GM12872 (cell line): ENCODE results near the gene MAPK8IP1.

Experiments used
- TF ChIP-seq, protein P1 (sequence below): IDR thresholded peaks from 3 replicates; pipeline ENCODE4 v1.5.1; 2011; ENCODE audit warnings: low read depth, mild to moderate bottlenecking, low read length, moderate library complexity; ENCODE audit not compliant: insufficient read depth

MAPK8IP1 gene

DNA sequence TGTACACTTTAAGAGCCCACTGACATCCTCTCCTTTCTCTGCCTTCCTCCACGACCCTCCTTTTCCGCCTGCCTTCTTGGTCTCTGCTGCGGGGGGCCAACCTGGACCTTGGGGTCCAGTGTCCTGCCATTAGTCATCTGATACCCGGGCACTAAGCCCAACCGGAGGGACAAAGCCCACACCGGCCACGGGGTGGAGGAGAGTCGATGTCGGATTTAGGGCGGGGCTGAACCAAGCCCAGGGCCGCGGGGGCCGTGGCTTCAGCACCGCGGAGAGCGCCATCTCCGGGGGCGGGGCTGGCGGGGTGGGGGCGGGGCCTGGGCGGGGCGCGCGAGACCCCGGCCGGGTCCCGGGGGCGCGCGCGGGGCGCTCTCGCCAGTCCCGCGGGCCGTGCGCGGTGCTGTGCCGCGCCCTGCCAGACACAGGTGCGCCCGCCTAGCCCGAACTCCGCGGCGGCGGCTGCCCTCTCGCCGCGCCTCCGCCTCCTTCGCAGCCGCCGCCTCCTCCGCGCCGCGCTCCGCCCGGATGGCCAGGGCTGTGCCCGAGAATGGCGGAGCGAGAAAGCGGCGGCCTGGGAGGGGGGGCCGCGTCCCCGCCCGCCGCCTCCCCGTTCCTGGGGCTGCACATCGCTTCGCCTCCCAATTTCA lies at the start of gene MAPK8IP1:
MAPK8IP1 (plus strand) TSS at position 378 of the 647 bp plus-strand sequence; CDS start at position 548, 170 bp downstream.
- TF ChIP-seq, protein P1, sequence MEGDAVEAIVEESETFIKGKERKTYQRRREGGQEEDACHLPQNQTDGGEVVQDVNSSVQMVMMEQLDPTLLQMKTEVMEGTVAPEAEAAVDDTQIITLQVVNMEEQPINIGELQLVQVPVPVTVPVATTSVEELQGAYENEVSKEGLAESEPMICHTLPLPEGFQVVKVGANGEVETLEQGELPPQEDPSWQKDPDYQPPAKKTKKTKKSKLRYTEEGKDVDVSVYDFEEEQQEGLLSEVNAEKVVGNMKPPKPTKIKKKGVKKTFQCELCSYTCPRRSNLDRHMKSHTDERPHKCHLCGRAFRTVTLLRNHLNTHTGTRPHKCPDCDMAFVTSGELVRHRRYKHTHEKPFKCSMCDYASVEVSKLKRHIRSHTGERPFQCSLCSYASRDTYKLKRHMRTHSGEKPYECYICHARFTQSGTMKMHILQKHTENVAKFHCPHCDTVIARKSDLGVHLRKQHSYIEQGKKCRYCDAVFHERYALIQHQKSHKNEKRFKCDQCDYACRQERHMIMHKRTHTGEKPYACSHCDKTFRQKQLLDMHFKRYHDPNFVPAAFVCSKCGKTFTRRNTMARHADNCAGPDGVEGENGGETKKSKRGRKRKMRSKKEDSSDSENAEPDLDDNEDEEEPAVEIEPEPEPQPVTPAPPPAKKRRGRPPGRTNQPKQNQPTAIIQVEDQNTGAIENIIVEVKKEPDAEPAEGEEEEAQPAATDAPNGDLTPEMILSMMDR, result no peak

DNA sequence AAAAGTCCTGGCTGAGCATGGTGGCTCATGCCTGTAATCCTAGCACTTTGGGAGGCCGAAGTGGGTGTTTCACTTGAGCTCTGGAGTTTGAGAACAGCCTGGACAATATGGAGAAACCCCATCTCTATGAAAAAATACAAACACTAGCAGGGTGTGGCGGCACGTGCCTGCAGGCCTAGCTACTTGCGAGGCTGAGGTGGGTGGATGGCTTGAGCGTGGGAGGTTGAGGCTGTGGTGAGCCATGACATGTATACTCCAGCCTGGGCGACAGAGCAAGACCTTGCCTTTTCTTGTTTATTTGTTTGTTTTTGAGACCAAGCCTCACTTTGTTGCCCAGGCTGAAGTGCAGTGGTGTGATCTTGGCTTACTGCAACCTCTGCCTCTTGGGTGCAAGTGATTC lies 46.2 kb upstream of the MAPK8IP1 start:
- TF ChIP-seq, protein P1, result no peak

DNA sequence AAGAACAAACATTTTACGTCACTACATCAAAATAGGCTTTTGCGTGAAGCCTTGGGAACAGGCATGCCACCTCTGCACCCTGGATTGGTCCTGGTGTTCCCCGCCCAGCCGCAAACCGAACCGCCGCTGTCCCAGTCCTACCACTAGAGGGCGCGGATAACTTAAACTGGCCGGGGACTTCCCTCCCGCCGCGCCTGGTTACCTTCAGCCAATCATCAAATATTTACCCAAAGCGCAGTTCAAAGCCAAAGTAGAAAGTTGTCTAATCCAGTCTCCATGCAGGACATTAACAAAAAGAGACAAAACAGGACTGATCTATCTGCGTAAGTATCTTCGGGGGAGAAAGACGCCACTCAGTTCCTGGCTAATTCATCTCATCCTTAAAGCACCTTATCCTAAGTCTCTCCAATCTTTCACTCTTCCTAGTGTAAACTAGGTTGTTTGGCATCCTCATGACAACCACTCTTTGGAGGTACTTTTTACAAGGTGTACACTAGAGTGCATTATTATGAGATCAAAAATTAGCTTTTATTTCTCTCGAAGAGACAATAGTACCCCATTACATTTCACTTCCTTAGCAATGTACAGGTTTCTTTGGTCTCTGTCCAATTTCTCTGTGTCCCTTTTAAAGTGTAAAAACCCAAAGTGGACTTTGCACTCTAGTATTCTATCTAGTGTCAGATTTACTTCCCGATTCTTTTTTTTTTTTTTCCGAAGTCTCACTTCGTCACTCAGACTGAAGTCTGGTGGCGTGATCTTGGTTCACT lies 42.1 kb upstream of the MAPK8IP1 start:
- TF ChIP-seq, protein P1, result peak; percentile 93

DNA sequence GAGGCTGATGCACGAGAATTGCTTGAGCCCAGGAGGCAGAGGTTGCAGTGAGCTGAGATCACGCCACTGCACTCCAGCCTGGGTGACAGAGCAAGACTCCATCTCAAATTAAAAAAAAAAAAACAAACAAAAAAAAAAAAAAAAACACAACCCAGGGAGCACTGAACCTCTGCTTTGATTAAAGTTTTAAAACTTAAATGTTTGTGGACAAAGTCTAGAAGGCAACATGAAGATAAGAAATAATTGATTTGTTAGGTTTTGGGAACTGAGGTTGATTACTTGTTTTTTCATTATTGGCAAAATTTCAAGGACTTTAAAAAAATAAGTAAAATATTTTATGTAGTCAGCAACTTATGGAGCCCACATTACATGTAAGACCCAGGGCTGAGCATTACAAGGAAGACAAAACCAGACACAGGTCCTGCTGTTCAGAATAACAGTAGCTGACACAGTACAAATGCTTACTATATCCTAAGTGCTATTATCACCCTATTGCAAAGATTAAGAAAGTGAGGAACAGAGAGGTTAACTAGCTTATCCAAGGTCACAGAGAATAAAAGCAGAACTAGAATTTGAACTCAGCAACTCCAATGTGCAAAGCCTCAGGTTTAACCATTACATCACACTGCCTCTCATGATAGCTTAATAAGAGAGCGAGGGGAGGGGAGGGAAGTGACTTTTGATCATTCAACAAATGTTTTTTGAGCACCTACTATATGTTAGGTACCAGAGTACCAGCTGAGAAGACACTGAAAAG lies 40.5 kb upstream of the MAPK8IP1 start:
- TF ChIP-seq, protein P1, result no peak

DNA sequence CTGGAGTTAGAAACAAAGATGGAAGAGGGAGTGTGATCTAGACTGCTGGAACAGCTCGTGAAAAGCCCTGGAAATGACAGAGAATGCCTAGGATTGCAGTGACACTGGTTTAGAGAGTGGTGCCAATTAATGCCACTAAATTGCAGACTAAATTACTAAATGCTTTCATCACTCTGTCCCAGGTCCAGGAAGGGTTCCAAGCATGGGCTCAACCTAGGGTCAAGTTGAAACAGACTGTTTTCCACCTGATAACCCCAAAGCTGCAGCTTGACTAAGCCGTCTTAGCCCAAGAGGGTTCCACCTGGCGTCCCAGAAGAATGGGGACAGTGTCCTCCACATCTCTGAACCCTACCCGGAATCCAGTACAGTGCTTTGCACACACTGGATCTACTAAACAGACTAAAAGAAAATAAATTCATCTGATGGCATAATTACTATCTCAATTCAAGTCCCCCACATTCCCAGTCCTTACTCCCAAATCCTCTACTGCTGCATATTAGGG lies 39.2 kb upstream of the MAPK8IP1 start:
- TF ChIP-seq, protein P1, result no peak

DNA sequence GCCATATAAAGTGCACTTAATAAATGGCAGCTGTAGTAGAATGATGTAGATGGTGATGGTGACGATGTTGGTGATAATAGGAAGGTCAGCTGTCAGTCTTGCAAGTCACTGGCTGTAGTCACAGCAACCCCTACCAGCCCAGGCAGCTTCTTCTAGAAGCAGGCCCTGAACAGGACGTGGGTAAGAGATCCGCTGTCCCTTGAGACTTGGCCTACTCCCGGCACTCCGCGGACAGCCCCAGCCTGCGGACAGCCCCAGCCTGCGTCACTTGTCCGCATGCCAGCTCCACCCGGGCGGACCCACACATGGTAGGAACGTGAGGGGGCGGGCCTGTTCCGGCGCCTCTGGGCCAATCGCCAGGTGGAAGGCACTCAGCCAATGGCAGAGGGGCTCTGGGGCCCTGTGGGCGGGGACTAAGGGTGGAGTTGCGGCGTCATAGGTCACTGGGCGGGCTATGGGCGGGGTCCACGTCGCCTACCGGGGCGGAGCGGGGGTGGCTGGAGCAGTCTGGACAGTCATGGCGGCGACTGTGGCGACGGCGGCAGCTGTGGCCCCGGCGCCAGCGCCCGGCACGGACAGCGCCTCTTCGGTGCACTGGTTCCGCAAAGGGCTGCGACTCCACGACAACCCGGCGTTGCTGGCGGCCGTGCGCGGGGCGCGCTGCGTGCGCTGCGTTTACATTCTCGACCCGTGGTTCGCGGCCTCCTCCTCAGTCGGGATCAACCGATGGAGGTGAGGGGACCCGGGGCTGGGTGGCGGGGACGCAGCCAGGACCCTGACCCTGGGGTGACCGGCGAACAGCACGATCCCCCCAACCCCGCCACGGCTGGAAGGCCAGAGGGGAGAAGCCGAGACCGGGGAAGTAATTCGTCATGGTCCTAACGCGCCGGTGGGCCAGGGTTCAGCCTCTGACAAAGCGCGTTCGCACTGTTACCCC lies 38.2 kb upstream of the MAPK8IP1 start, which contains the start of gene CRY2:
CRY2 (plus strand) TSS at position 502 of the 937 bp plus-strand sequence; CDS start at position 518, 16 bp downstream.
- TF ChIP-seq, protein P1, result no peak
